ENCODE data around the gene RNF175. TPM values are rescaled to one million over a fixed set of nuclear protein-coding genes. Genes with fewer than 3 reads are reported as not detected.

The RNF175 gene
- total RNA-seq, 1 experiment from 2014 or later: not detected

GRCh38 chr4:153806073-153806472, 46.2 kb upstream of the RNF175 start:
- Histone ChIP-seq H4K20me1 (ENCODE audit: insufficient read depth) (no peaks in the 10 kb centered on the region), H3F3A (ENCODE audit: insufficient read depth, low read depth) (no peaks in the 10 kb centered on the region), H3K4me3 (no peak overlapping the region), H3K27me3 (ENCODE audit: insufficient read depth, low read depth) (no peaks in the 10 kb centered on the region), H3K4me2 (no peak overlapping the region), H3K9me2 (ENCODE audit: insufficient read depth) (no peaks in the 10 kb centered on the region), H2AFZ (no peak overlapping the region), H3K4me1 (replicated peaks; ENCODE audit: insufficient read depth) (no peaks in the 10 kb centered on the region), H3K27ac (no peak overlapping the region), H3K36me3 (ENCODE audit: low read depth) (no peaks in the 10 kb centered on the region), H3K79me2 (ENCODE audit: low read depth) (no peaks in the 10 kb centered on the region), H3K9me3 (ENCODE audit: insufficient read depth, low read depth) (no peaks in the 10 kb centered on the region)
- TF ChIP-seq EZH2 (IDR thresholded peaks at IDR 0.05; ENCODE audit: low read depth): no peak
- TF ChIP-seq CTCF (conservative IDR thresholded peaks at IDR 0.05): no peak
- CTCF ChIA-PET: no interaction called here
- no peak for DNase-seq
- intact Hi-C loops (cut with micrococcal nuclease; ENCODE audit: unreplicated experiment): no loop called here
- POLR2A ChIA-PET (ENCODE audit: unreplicated experiment): no interaction called here
- no TSS peak for BruUV-seq (replicated peaks)

GRCh38 chr4:153804722-153805121, 44.9 kb upstream of the RNF175 start:
- intact Hi-C loops (cut with micrococcal nuclease; ENCODE audit: unreplicated experiment): no loop called here
- Histone ChIP-seq H3K79me2 (ENCODE audit: low read depth) (no peaks in the 10 kb centered on the region), H3K4me3 (no peak overlapping the region), H3K27ac (no peak overlapping the region), H3F3A (ENCODE audit: insufficient read depth, low read depth) (no peaks in the 10 kb centered on the region), H3K4me2 (no peak overlapping the region), H3K9me3 (ENCODE audit: insufficient read depth, low read depth) (no peaks in the 10 kb centered on the region), H3K36me3 (ENCODE audit: low read depth) (no peaks in the 10 kb centered on the region), H2AFZ (no peak overlapping the region), H4K20me1 (ENCODE audit: insufficient read depth) (no peaks in the 10 kb centered on the region), H3K9me2 (ENCODE audit: insufficient read depth) (no peaks in the 10 kb centered on the region), H3K27me3 (ENCODE audit: insufficient read depth, low read depth) (no peaks in the 10 kb centered on the region), H3K4me1 (replicated peaks; ENCODE audit: insufficient read depth) (no peaks in the 10 kb centered on the region)
- TF ChIP-seq CTCF (conservative IDR thresholded peaks at IDR 0.05) (no peak), EZH2 (IDR thresholded peaks at IDR 0.05; ENCODE audit: low read depth) (no peak)
- CTCF ChIA-PET: no interaction called here
- POLR2A ChIA-PET (ENCODE audit: unreplicated experiment): no interaction called here
- DNase-seq: no peak
- no TSS peak for BruUV-seq (replicated peaks)

- no TSS peak for BruUV-seq (replicated peaks)
- no peaks in the 10 kb centered on the region for H3K9me3 ChIP-seq (ENCODE audit: insufficient read depth, low read depth)
- H2AFZ ChIP-seq: no peak overlapping the region
- no peaks in the 10 kb centered on the region for H3K9me2 ChIP-seq (ENCODE audit: insufficient read depth)
- CTCF ChIA-PET: no interaction called here
- TF ChIP-seq CTCF (conservative IDR thresholded peaks at IDR 0.05) (no peak), EZH2 (IDR thresholded peaks at IDR 0.05; ENCODE audit: low read depth) (no peak)
- H4K20me1 ChIP-seq (ENCODE audit: insufficient read depth): no peaks in the 10 kb centered on the region
- intact Hi-C loops (cut with micrococcal nuclease; ENCODE audit: unreplicated experiment): no loop called here
- H3K36me3 ChIP-seq (ENCODE audit: low read depth): no peaks in the 10 kb centered on the region
- no peak overlapping the region for H3K4me2 ChIP-seq
- DNase-seq: no peak
- H3K4me3 ChIP-seq: no peak overlapping the region
- no peaks in the 10 kb centered on the region for H3K27me3 ChIP-seq (ENCODE audit: insufficient read depth, low read depth)
- POLR2A ChIA-PET (ENCODE audit: unreplicated experiment): no interaction called here
- no peak overlapping the region for H3K27ac ChIP-seq
- H3F3A ChIP-seq (ENCODE audit: insufficient read depth, low read depth): no peaks in the 10 kb centered on the region
- H3K4me1 ChIP-seq (replicated peaks; ENCODE audit: insufficient read depth): no peaks in the 10 kb centered on the region
- H3K79me2 ChIP-seq (ENCODE audit: low read depth): no peaks in the 10 kb centered on the region
Measured at GRCh38 chr4:153799694-153800074, 39.9 kb upstream of the RNF175 start.
